HCT116 (cell line): ENCODE data around the gene TTLL11.

Experiments used
- EZH2 ChIP-seq: fragments of 200-600 bp; sonication (generic); IDR thresholded peaks from 2 replicates; pipeline ENCODE4 v1.6.1; 2017; ENCODE audit warnings: antibody characterized with exemption, mixed run types
- EZH2phosphoT487 ChIP-seq: fragments of 200-600 bp; IDR thresholded peaks from 2 replicates; pipeline ENCODE4 v1.6.1; 2018; ENCODE audit warnings: antibody characterized with exemption, borderline replicate concordance
- JUND ChIP-seq: IDR thresholded peaks from 2 replicates; pipeline ENCODE4 v1.6.1; 2012
- POLR2A ChIP-seq: IDR thresholded peaks from 2 replicates; pipeline ENCODE4 v1.7.0; 2011; ENCODE audit warnings: borderline replicate concordance; ENCODE audit not compliant: insufficient read depth, insufficient read length; ENCODE audit errors: extremely low read depth
- POLR2AphosphoS5 ChIP-seq: IDR thresholded peaks from 2 replicates; pipeline ENCODE4 v1.6.1; 2011; ENCODE audit warnings: mild to moderate bottlenecking, low read depth, low read length, moderate library complexity
- RAD21 ChIP-seq: IDR thresholded peaks from 2 replicates; pipeline ENCODE4 v1.6.1; 2012; ENCODE audit warnings: low read depth, mild to moderate bottlenecking
- SP1 ChIP-seq: IDR thresholded peaks from 2 replicates; pipeline ENCODE4 v1.6.1; 2012; ENCODE audit warnings: low read depth
- SRF ChIP-seq: IDR thresholded peaks from 2 replicates; pipeline ENCODE4 v1.6.1; 2012; ENCODE audit warnings: low read depth
- ZFX ChIP-seq: fragments of 450-650 bp; IDR thresholded peaks from 2 replicates; pipeline ENCODE4 v1.6.1; 2017
- TF ChIP-seq, protein P1 (sequence below), 3 experiments: fragments of 200-600 bp in 1 of 3; sonication (generic) in 1 of 3; IDR thresholded peaks in 2 of 3; conservative IDR thresholded peaks in 1 of 3; 2 replicates each; pipeline ENCODE4 v1.5.1; 2012 to 2017; ENCODE audit warnings: low read depth in 2 of 3, low read length in 2 of 3, antibody characterized with exemption in 1 of 3, borderline replicate concordance in 1 of 3, control low read depth in 1 of 3, mild to moderate bottlenecking in 1 of 3, mixed read lengths in 1 of 3, mixed run types in 1 of 3, moderate library complexity in 1 of 3; ENCODE audit not compliant: insufficient read depth in 1 of 3
- TF ChIP-seq, protein P2 (sequence below): IDR thresholded peaks from 2 replicates; pipeline ENCODE4 v1.6.1; 2012; ENCODE audit warnings: low read depth
- TF ChIP-seq, protein P3 (sequence below): IDR thresholded peaks from 2 replicates; pipeline ENCODE4 v1.6.1; 2012

- TF ChIP-seq POLR2A, result no peak
- TF ChIP-seq, protein P1, sequence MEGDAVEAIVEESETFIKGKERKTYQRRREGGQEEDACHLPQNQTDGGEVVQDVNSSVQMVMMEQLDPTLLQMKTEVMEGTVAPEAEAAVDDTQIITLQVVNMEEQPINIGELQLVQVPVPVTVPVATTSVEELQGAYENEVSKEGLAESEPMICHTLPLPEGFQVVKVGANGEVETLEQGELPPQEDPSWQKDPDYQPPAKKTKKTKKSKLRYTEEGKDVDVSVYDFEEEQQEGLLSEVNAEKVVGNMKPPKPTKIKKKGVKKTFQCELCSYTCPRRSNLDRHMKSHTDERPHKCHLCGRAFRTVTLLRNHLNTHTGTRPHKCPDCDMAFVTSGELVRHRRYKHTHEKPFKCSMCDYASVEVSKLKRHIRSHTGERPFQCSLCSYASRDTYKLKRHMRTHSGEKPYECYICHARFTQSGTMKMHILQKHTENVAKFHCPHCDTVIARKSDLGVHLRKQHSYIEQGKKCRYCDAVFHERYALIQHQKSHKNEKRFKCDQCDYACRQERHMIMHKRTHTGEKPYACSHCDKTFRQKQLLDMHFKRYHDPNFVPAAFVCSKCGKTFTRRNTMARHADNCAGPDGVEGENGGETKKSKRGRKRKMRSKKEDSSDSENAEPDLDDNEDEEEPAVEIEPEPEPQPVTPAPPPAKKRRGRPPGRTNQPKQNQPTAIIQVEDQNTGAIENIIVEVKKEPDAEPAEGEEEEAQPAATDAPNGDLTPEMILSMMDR (IDR thresholded peaks at IDR 0.05 in 2 of 3, conservative IDR thresholded peaks at IDR 0.05 in 1 of 3; ENCODE audit: borderline replicate concordance in 1 of 3, insufficient read depth in 1 of 3, low read depth in 2 of 3, low read length in 2 of 3), result no peak
- no peak for TF ChIP-seq SP1
- no peak for TF ChIP-seq POLR2AphosphoS5
- no peak for TF ChIP-seq EZH2
- TF ChIP-seq RAD21, result no peak
- TF ChIP-seq, protein P2, sequence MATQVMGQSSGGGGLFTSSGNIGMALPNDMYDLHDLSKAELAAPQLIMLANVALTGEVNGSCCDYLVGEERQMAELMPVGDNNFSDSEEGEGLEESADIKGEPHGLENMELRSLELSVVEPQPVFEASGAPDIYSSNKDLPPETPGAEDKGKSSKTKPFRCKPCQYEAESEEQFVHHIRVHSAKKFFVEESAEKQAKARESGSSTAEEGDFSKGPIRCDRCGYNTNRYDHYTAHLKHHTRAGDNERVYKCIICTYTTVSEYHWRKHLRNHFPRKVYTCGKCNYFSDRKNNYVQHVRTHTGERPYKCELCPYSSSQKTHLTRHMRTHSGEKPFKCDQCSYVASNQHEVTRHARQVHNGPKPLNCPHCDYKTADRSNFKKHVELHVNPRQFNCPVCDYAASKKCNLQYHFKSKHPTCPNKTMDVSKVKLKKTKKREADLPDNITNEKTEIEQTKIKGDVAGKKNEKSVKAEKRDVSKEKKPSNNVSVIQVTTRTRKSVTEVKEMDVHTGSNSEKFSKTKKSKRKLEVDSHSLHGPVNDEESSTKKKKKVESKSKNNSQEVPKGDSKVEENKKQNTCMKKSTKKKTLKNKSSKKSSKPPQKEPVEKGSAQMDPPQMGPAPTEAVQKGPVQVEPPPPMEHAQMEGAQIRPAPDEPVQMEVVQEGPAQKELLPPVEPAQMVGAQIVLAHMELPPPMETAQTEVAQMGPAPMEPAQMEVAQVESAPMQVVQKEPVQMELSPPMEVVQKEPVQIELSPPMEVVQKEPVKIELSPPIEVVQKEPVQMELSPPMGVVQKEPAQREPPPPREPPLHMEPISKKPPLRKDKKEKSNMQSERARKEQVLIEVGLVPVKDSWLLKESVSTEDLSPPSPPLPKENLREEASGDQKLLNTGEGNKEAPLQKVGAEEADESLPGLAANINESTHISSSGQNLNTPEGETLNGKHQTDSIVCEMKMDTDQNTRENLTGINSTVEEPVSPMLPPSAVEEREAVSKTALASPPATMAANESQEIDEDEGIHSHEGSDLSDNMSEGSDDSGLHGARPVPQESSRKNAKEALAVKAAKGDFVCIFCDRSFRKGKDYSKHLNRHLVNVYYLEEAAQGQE, result no peak
- TF ChIP-seq SRF, result no peak
- TF ChIP-seq, protein P3, sequence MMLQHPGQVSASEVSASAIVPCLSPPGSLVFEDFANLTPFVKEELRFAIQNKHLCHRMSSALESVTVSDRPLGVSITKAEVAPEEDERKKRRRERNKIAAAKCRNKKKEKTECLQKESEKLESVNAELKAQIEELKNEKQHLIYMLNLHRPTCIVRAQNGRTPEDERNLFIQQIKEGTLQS, result no peak
- no peak for TF ChIP-seq EZH2phosphoT487
- TF ChIP-seq ZFX, result no peak
- TF ChIP-seq JUND, result no peak
Measured at GRCh38 chr9:121783521-121784507, 309.3 kb downstream of the TTLL11 start.
